H1 (cell line): ENCODE results near the gene RPS6KB2. TPM values are rescaled to one million over a fixed set of nuclear protein-coding genes. Genes with fewer than 3 reads are reported as not detected.

Experiments used
- CHD7 ChIP-seq: fragments of 300-600 bp; sonication (generic); IDR thresholded peaks from 2 replicates; pipeline ENCODE4 v1.7.1; 2012; ENCODE audit warnings: low read length, moderate library complexity, mild to moderate bottlenecking, inconsistent platforms; ENCODE audit not compliant: insufficient replicate concordance
- SUZ12 ChIP-seq: fragments of 200-600 bp; sonication (generic); IDR thresholded peaks from 2 replicates; pipeline ENCODE4 v1.6.1; 2012; ENCODE audit warnings: mild to moderate bottlenecking, inconsistent platforms, low read length, moderate library complexity, mixed read lengths
- polyA plus RNA-seq, 7 experiments: library from polyadenylated mRNA; depleted of rRNA in 3 of 7; stranded (reverse) in 5 of 7; unstranded in 2 of 7; fragments of >200 nt in 5 of 7; fragments of 200-250 nt in 2 of 7; gene quantifications; 1 replicate in 5 of 7; 2 replicates in 1 of 7; 4 replicates in 1 of 7; pipeline versions ENCODE4 v1.2.1 to v1.2.3, GENCODE V29; 2011 to 2013; ENCODE audit warnings: missing spikeins in 2 of 7, mixed read lengths in 2 of 7
- total RNA-seq: library from RNA; stranded (reverse); fragmentation: NEBNext Ultra II Directional; extraction: Animal tissue kit (Norgen Biotek cat#: 25700); gene quantifications from 2 replicates; pipeline ENCODE4 v1.2.1, GENCODE V29; 2021

Gene RPS6KB2
- total and polyA plus RNA-seq, 2 of the 8 experiments (the other 6 are each of a cell fraction or from before 2014, with no cell fraction given) = 41.0 to 47.1 TPM

DNA sequence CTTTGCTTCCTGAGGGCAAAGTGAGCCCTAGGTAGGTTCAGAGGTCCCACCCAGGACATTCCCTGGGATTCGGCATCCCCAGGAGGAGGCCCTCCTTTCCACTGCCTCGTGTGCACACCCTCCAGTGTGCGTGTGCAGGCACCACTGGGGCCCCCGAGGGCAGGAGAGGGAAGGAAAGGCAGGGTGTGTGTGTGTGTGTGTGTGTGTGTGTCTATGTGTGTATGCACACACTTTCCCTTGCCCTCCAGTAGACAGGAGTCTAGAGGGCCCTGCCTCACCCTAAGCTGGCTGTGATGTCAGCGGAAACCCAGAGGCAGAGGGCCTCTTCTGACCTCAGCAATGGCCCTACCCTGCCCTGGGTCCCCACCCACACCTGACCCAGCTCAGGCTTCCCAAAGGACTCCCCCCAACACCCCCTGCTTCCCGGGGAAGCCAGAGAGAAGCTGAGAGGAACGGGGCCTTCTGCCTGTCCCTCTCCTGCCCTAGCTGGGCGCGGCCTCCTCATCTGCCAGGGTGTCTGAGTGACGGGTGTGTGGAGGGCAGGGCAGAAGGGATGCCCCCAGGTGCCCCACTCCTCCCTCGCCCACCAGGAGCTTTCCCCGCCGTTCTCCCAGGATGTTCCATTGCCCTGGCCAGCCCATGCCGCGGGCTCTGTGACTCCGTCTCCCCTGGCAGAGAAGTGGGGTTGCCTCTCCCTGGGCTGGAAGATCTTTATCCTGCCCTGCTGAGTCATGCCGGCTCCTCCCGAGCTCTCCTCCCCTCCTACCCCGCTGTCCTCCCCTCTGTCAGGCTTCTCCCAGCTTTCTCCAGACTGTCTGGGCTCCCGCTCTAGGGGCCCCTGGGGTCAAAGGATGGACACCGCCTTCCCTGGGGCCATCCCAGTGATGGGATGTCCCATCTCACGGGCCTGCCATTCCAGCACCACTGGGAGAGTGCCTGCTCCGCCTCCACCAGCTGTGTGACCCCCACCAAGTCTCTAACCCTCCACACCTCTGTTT is 48.9 kb upstream of the RPS6KB2 start (continued):
- TF ChIP-seq CHD7 (no peak), SUZ12 (no peak)
